Spleen (tissue), 11 donors: ENCODE data around the gene TEKT5. TPM values are rescaled to one million over a fixed set of nuclear protein-coding genes. Genes with fewer than 3 reads are reported as not detected.

Experiments
- DNase-seq: peaks from one replicate; pipeline ENCODE4 v3.0.0-alpha.2; 2020
- H3K27ac ChIP-seq, 8 donors: fragments of 200-600 bp; sonication (generic) in 7 of 8; 1 replicate in 4 of 8; 2 replicates in 4 of 8; pipeline versions ENCODE4 v1.5.0 to v1.8.0; 2016 to 2021; ENCODE audit warnings: inconsistent platforms in 4 of 8, mild to moderate bottlenecking in 4 of 8, moderate library complexity in 1 of 8
- H3K27me3 ChIP-seq, 7 donors: fragments of 200-600 bp; sonication (generic) in 6 of 7; replicated peaks in 1 of 7; 1 replicate in 4 of 7; 2 replicates in 3 of 7; pipeline versions ENCODE4 v1.5.0 to v1.8.0; 2016 to 2021; ENCODE audit warnings: inconsistent platforms in 3 of 7, mild to moderate bottlenecking in 1 of 7
- H3K36me3 ChIP-seq, 6 donors: fragments of 200-600 bp; sonication (generic) in 5 of 6; 1 replicate in 4 of 6; 2 replicates in 2 of 6; pipeline versions ENCODE4 v1.5.0 to v1.8.0; 2016 to 2021; ENCODE audit warnings: inconsistent platforms in 2 of 6
- H3K4me1 ChIP-seq, 6 donors: fragments of 200-600 bp; sonication (generic) in 5 of 6; 1 replicate in 3 of 6; 2 replicates in 3 of 6; pipeline versions ENCODE4 v1.5.0 to v1.8.0; 2016 to 2021; ENCODE audit warnings: inconsistent platforms in 3 of 6
- H3K4me3 ChIP-seq, 8 donors: fragments of 200-600 bp; sonication (generic) in 7 of 8; 1 replicate in 4 of 8; 2 replicates in 4 of 8; pipeline versions ENCODE4 v1.5.0 to v1.8.0; 2016 to 2021; ENCODE audit warnings: inconsistent platforms in 4 of 8, mild to moderate bottlenecking in 4 of 8, moderate library complexity in 2 of 8
- H3K9me3 ChIP-seq, 8 donors: fragments of 200-600 bp; sonication (generic) in 7 of 8; 1 replicate in 4 of 8; 2 replicates in 4 of 8; pipeline versions ENCODE4 v1.5.0 to v1.8.0; 2016 to 2021; ENCODE audit warnings: inconsistent platforms in 4 of 8
- CTCF ChIP-seq, 11 experiments: fragments of 200-600 bp in 7 of 11; fragments of 450-650 bp in 4 of 11; sonication (generic) in 4 of 11; IDR thresholded peaks in 8 of 11; conservative IDR thresholded peaks in 3 of 11; 1 replicate in 7 of 11; 2 replicates in 4 of 11; pipeline versions ENCODE4 v1.4.0 to v1.8.0; 2016 to 2021; ENCODE audit warnings: antibody characterized with exemption in 11 of 11, inconsistent platforms in 4 of 11, mild to moderate bottlenecking in 1 of 11
- POLR2A ChIP-seq, 3 donors: fragments of 450-650 bp; IDR thresholded peaks; one replicate each; pipeline ENCODE4 v1.5.1; 2017; ENCODE audit warnings: antibody characterized with exemption in 3 of 3, mild to moderate bottlenecking in 1 of 3
- POLR2AphosphoS5 ChIP-seq, 3 donors: sonication (generic); formaldehyde crosslinking; IDR thresholded peaks; one replicate each; pipeline ENCODE4 v1.5.1; 2017; ENCODE audit warnings: antibody characterized with exemption in 3 of 3
- WGBS, 5 donors: extraction: QIAGEN DNeasy Blood & Tissue Kit in 3 of 5; methylation state at CpG; one replicate each; pipeline versions ENCODE4 v1.1.5 to v1.1.7; 2013 to 2018; 5-methylcytosine and 5-hydroxymethylcytosine counted together
- intact Hi-C: fragments of 100-400 bp; cut with DNase I; formaldehyde crosslinking; loops from one replicate; pipeline ENCODE4 v1.15.0; 2023; ENCODE audit warnings: low total_unique reads
- polyA plus RNA-seq, 3 donors: library from polyadenylated mRNA; stranded (reverse); fragments of 200-250 nt; gene quantifications; one replicate each; pipeline ENCODE4 v1.2.1, GENCODE V29; 2013
- total RNA-seq, 7 donors: library from RNA; depleted of rRNA in 3 of 7; stranded (reverse); fragments of >200 nt in 3 of 7; fragmentation: NEBNext Ultra II Directional in 4 of 7; extraction: Animal tissue kit (Norgen Biotek cat#: 25700) in 4 of 7; gene quantifications; one replicate each; pipeline versions ENCODE4 v1.1.0 to v1.2.1, GENCODE V29; 2016 to 2021
- donor health status: healthy with polysubstance abuse.
- donor health status: DM: no; HTN: no; CAD: no; lungs with moderate emphysema.
- donor health status: DM: no; HTN: no; CAD: no.
- donor health status: Bipolar disorder and iron deficiency.
- donor health status: healthy.
- donor health status: DM: no; HTN: no; CAD: no.
- donor health status: DM: yes; HTN: yes; CAD: no.

TEKT5 gene
- total and polyA plus RNA-seq, 10 donors: 0.17 to 1.5 (median 0.43) TPM; not detected in 3

DNA sequence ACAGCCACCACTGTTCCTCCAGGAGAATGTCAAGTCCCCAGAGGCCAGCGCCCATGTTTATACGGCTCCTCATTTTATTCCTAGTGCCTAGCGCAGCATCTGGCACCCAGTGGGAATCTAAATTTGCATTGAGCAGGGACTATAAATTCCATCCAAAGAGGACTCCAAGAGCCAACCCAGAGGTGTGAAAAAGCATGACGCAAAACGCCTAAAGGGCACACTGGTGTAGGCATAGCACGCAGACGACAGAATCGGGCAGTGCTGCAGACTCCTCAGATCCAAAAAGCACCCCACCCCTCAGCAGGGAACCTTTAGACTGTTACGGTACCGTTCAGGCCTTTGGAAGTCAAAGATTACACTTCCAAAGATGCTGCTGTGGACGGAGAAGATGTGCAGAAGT, 19.5 kb downstream of the TEKT5 start:
- 86 to 92% (median 90%) methylated on average over 11 of the region's 11 CpGs for WGBS, 5 donors
- intact Hi-C loops: no loop called here
- peaks cover 0 to 4% (median 0%) of the 10 kb centered on the region in 7 donors for H3K27me3 ChIP-seq
- no peaks in the 10 kb centered on the region for H3K36me3 ChIP-seq
- no peak overlapping the region for H3K4me3 ChIP-seq
- H3K4me1 ChIP-seq: no peaks in the 10 kb centered on the region
- TF ChIP-seq POLR2AphosphoS5 (IDR thresholded peaks at IDR 0.05): no peak
- no peak for TF ChIP-seq POLR2A (IDR thresholded peaks at IDR 0.05)
- H3K9me3 ChIP-seq: no peaks in the 10 kb centered on the region
- no peak for DNase-seq
- no peak overlapping the region for H3K27ac ChIP-seq

DNA sequence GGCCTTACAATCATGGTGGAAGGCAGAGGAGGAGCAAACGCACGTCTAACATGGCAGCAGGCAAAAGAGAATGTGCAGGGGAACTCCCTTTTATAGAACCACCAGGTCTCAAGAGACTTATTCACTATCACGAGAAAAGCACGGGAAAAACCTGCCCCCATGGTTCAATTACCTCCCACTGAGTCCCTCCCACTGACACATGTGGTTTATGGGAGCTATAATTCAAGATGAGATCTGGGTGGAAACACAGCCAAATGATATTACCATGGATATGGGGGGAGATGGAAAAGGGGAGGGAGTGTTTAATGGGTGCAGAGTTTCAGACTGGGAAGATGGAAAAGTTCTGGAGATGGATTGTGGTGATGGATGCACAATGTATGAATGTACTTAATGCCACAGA, 23.0 kb downstream of the TEKT5 start:
- no peak for DNase-seq
- Histone ChIP-seq H3K36me3 (no peaks in the 10 kb centered on the region), H3K27ac (no peak overlapping the region), H3K4me1 (no peaks in the 10 kb centered on the region), H3K4me3 (no peak overlapping the region), H3K9me3 (no peaks in the 10 kb centered on the region), H3K27me3 (no peaks in the 10 kb centered on the region)
- intact Hi-C loops: no loop called here
- no peak for TF ChIP-seq CTCF (IDR thresholded peaks at IDR 0.05 in 8 of 11, conservative IDR thresholded peaks at IDR 0.05 in 3 of 11)
- no peak for TF ChIP-seq POLR2A (IDR thresholded peaks at IDR 0.05)
- no peak for TF ChIP-seq POLR2AphosphoS5 (IDR thresholded peaks at IDR 0.05)
- 38 to 64% (median 50%) methylated on average over 4 of the region's 4 CpGs for WGBS, 5 donors

GRCh38 chr16:10669791-10670190, 24.9 kb downstream of the TEKT5 start:
- no peaks in the 10 kb centered on the region for H3K9me3 ChIP-seq
- no peak for DNase-seq
- H3K27me3 ChIP-seq: no peaks in the 10 kb centered on the region
- H3K4me1 ChIP-seq: no peaks in the 10 kb centered on the region
- no peak for TF ChIP-seq POLR2A (IDR thresholded peaks at IDR 0.05)
- TF ChIP-seq POLR2AphosphoS5 (IDR thresholded peaks at IDR 0.05): no peak
- TF ChIP-seq CTCF (IDR thresholded peaks at IDR 0.05 in 8 of 11, conservative IDR thresholded peaks at IDR 0.05 in 3 of 11): no peak
- H3K27ac ChIP-seq: no peak overlapping the region
- no peaks in the 10 kb centered on the region for H3K36me3 ChIP-seq
- WGBS, 5 donors: 75 to 89% (median 83%) methylated on average over 4 of the region's 4 CpGs
- no peak overlapping the region for H3K4me3 ChIP-seq
- intact Hi-C loops: no loop called here

GRCh38 chr16:10668322-10669045, 26.2 kb downstream of the TEKT5 start:
- Histone ChIP-seq H3K4me3 (no peak overlapping the region), H3K4me1 (no peaks in the 10 kb centered on the region), H3K36me3 (no peaks in the 10 kb centered on the region), H3K9me3 (no peaks in the 10 kb centered on the region), H3K27me3 (no peaks in the 10 kb centered on the region), H3K27ac (no peak overlapping the region)
- intact Hi-C loops: no loop called here
- 52 to 84% (median 72%) methylated on average over 7 to 8 of the region's 8 CpGs for WGBS, 5 donors
- TF ChIP-seq CTCF (IDR thresholded peaks at IDR 0.05 in 8 of 11, conservative IDR thresholded peaks at IDR 0.05 in 3 of 11) (peak in 5 of 11 experiments; percentile 34 to 57 (median 53)), POLR2AphosphoS5 (IDR thresholded peaks at IDR 0.05) (no peak), POLR2A (IDR thresholded peaks at IDR 0.05) (no peak)
- DNase-seq: no peak
